OCI-LY7 (cell line): ENCODE results near the gene COG4.

Experiments
- EZH2phosphoT487 ChIP-seq: fragments of 200-600 bp; sonication (generic); IDR thresholded peaks from 2 replicates; pipeline ENCODE4 v1.6.1; 2018; ENCODE audit warnings: low read depth, borderline replicate concordance, mild to moderate bottlenecking, mixed run types, antibody characterized with exemption, low read length, moderate library complexity, mixed read lengths
- TF ChIP-seq, protein P1 (sequence below): fragments of 200-600 bp; sonication (generic); conservative IDR thresholded peaks from 2 replicates; pipeline ENCODE4 v1.5.1; 2014; ENCODE audit warnings: mild to moderate bottlenecking, antibody characterized with exemption, low read length, moderate library complexity, mixed read lengths

DNA sequence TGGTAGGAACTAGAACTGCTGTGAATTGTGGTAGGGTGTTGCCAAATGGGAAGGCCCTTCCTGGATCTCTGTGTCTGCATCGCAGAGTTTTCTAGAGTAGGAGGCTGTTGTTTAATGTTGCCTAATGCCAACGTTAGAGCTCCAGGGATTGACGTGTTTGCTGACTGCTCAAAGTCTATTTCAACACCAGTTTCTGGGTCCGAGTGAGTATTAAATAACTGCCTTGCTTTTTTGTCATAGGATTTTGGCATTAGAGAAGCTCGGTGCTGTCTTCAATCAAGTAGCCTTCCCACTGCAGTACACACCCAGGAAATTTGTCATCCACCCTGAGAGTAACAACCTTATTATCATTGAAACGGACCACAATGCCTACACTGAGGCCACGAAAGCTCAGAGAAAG lies 40.3 kb upstream of the COG4 start:
- TF ChIP-seq, protein P1, sequence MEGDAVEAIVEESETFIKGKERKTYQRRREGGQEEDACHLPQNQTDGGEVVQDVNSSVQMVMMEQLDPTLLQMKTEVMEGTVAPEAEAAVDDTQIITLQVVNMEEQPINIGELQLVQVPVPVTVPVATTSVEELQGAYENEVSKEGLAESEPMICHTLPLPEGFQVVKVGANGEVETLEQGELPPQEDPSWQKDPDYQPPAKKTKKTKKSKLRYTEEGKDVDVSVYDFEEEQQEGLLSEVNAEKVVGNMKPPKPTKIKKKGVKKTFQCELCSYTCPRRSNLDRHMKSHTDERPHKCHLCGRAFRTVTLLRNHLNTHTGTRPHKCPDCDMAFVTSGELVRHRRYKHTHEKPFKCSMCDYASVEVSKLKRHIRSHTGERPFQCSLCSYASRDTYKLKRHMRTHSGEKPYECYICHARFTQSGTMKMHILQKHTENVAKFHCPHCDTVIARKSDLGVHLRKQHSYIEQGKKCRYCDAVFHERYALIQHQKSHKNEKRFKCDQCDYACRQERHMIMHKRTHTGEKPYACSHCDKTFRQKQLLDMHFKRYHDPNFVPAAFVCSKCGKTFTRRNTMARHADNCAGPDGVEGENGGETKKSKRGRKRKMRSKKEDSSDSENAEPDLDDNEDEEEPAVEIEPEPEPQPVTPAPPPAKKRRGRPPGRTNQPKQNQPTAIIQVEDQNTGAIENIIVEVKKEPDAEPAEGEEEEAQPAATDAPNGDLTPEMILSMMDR = no peak
- no peak for TF ChIP-seq EZH2phosphoT487
